Loucy (cell line): Measurements from ENCODE around the gene FAR1.

Experiments
- EZH2phosphoT487 ChIP-seq: fragments of 200-600 bp; IDR thresholded peaks from 2 replicates; pipeline ENCODE4 v1.6.1; 2018; ENCODE audit warnings: antibody characterized with exemption, mild to moderate bottlenecking, moderate library complexity, borderline replicate concordance
- TF ChIP-seq, protein P1 (sequence below): fragments of 200-600 bp; sonication (generic); conservative IDR thresholded peaks from 2 replicates; pipeline ENCODE4 v1.5.1; 2014; ENCODE audit warnings: mild to moderate bottlenecking, antibody characterized with exemption, low read length

DNA sequence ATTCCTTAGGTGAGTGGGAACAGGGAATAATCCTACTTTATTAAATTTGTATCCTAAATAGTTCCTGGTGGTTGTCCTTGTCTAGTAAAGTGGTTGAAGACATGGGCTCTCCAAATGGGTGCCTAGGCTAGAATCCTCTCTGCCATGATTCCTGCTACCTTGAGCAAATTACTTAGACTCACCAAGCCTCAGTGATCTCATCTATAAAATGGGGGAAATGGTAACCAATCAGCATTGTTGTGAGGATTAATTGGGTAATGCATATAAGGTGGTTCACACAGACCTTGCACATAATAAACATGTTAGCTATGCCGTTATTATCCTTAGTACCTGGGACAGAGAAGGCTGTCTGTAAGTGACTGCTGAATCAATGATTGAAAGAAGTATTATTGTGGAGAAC is 109.9 kb downstream of the FAR1 start:
- TF ChIP-seq, protein P1, sequence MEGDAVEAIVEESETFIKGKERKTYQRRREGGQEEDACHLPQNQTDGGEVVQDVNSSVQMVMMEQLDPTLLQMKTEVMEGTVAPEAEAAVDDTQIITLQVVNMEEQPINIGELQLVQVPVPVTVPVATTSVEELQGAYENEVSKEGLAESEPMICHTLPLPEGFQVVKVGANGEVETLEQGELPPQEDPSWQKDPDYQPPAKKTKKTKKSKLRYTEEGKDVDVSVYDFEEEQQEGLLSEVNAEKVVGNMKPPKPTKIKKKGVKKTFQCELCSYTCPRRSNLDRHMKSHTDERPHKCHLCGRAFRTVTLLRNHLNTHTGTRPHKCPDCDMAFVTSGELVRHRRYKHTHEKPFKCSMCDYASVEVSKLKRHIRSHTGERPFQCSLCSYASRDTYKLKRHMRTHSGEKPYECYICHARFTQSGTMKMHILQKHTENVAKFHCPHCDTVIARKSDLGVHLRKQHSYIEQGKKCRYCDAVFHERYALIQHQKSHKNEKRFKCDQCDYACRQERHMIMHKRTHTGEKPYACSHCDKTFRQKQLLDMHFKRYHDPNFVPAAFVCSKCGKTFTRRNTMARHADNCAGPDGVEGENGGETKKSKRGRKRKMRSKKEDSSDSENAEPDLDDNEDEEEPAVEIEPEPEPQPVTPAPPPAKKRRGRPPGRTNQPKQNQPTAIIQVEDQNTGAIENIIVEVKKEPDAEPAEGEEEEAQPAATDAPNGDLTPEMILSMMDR, result no peak
- no peak for TF ChIP-seq EZH2phosphoT487
